CD4-positive, alpha-beta T cell treated with Interleukin-17A for 4 hours (primary cell): Measurements from ENCODE around the gene LGALS1.
"Not testable (repeated sequence)": the region's sequence is repeated elsewhere in the genome, so short reads cannot be mapped to it uniquely, and the experiment has no call there.

ENCODE experiments used
- DNase-seq: peaks from one replicate; pipeline ENCODE4 v3.0.0-alpha.2; 2020; ENCODE audit warnings: mixed read lengths

LGALS1 gene

GRCh38 chr22:37639771-37640590 is 35.5 kb upstream of the LGALS1 start:
- DNase-seq: peak; percentile 47

DNA sequence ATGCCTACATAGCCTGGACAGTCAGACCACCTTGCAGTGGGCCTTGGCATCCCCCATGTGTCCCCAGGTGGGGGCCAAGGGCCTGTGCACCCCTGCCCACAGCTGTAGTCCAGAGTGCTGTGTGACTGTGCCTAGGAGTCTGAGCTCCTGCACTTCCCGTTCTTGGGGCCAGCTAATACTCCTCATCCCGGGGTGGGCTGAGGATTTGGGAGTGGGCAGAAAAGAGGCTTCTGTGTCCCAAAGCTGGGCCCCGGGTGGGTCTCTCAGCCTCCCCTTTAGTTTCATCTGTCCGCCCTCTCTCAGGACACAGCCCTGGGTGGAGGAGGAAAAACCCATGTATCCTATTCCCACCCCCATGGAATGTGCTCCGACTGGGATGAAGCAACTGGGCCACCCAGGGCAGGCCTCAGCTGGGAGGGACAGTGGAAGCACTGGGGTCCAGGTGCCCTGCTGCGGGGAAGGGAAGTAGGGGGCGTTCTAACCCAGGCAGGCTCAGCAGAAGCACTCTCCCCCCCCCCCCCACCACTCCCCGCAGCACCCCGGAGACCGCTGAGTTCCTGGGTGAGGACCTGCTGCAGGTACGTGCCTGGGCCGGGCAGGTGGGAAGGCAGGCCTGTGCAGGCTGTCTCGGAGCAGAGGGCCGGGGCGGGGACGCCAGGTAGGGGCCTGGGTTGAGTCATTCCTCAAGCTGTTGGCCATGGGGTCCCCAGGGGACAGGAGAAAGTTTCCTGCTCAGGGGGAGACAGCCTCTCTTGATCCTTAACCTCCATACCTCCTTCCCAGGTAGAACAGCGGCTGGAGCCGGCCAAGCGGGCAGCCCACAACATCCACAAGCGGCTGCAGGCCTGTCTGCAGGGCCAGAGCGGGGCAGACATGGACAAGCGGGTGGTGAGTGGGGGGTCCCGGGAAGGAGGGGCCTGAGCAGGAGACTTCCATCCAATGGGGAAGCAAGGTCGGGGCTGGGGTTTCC is 34.6 kb upstream of the LGALS1 start:
- DNase-seq: peak; percentile 72

DNA sequence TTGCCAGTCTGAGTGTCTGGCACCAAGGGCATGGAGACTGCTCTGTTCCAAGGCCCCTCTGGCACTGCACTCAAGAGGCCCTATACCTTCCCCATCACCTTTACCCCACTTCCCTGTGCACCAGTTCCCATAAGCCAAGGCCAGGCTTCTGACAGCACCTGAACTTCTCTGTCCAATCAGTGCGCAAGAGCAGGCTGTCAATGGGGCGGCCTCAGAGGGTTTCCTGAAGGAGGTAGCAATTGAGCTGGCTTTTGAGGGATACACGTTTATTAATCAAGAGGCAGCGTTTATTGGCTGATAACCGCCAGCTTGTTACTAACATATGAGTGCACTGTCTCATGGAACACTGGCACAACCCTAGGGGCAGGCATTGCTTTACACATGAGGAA is 33.9 kb upstream of the LGALS1 start:
- DNase-seq: no peak

GRCh38 chr22:37643225-37643847 is 32.1 kb upstream of the LGALS1 start:
- peak; percentile 93 for DNase-seq

DNA sequence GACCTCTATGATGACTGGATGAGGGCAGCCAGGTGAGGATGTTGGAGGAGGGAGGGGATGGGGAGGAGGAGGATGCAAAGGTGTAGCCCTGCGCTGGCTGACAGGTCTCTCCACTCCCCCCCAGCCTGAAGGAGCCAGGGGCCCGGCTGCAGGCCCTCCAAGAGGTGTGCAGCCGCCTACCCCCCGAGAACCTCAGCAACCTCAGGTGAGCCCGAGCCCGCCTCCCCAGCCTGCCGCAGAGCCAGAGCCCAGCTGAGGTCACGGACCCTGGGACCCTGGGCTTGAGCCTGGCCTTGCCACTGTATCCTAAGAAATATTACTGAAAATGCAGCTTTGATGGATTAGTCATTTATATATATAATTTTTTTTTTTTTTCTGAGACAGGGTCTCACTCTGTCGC is 28.1 kb upstream of the LGALS1 start:
- DNase-seq: no peak

GRCh38 chr22:37647928-37648327 is 27.5 kb upstream of the LGALS1 start:
- no peak for DNase-seq

DNA sequence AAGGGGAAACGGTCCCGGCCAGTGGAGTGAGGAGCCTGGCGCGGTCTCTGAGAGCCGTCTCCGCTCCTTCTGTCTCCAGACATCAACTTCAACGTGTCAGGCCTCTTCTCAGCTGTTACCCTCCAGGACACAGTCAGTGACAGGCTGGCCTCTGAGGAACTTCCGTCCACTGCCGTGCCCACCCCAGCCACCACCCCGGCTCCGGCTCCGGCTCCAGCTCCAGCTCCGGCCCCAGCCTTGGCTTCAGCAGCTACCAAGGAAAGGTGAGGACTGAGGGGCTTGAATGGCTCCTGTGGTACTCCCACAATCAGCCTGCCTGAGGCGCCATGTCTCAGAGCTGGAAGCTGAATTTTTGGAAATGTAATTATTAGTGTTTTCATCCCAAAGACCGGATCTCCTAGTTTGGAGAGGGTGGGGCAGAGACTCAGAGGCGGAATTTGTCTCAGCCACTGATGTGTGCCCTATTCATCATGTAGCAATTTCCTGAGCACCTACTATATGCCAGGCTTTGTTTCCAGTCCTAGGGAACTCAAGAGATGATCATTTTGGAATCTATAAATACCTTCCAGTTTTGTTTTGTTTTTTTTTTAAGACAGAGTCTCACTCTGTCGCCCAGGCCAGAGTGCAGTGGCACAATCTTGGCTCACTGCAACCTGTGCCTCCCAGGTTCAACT is 24.8 kb upstream of the LGALS1 start:
- DNase-seq: no peak

DNA sequence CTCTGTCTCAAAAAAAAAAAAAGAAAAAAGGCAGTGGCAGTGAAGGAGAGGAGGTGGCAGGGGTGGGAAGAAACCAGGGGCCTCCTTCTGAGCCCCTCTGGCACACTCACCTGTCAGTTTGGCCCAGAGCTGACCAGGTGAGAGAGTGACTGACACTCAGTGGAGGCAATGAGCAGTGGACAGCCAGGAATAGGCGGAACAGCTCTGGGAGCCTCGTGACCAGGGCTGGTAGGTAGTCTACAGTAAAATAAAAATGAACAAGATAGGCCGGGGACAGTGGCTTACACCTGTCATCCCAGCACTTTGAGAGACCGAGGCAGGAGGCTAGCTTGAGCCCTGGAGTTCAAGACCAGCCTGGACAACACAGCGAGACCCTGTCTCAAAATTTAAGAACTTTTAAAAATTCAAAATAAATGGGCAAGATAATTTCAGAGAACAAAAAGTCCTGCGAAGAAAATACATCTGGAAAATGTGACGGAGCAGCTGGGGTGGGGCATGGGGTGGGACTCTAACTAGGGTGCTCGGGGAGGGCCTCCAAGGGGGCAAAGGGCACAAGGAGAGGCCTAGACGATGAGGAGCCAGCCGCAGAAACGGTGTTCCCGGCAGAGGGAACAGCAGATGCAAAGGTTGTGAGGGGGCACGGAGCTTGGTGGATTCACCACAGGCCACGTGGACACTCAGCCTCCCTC is 20.7 kb upstream of the LGALS1 start:
- DNase-seq: no peak

DNA sequence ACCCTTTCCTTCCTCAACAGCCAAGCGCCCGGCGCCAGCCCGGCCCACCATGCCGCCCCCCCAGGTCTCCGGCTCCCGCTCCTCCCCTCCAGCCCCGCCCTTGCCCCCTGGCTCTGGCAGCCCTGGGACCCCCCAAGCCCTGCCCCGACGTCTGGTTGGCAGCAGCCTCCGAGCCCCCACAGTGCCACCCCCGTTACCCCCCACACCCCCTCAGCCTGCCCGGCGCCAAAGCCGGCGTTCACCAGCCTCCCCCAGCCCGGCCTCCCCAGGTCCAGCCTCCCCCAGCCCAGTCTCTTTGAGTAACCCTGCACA is 20.2 kb upstream of the LGALS1 start:
- no peak for DNase-seq

- DNase-seq: not testable (repeated sequence)
Observed at GRCh38 chr22:37656583-37656982, 18.9 kb upstream of the LGALS1 start.

- no peak for DNase-seq
Observed at GRCh38 chr22:37657590-37658132, 17.8 kb upstream of the LGALS1 start.

DNA sequence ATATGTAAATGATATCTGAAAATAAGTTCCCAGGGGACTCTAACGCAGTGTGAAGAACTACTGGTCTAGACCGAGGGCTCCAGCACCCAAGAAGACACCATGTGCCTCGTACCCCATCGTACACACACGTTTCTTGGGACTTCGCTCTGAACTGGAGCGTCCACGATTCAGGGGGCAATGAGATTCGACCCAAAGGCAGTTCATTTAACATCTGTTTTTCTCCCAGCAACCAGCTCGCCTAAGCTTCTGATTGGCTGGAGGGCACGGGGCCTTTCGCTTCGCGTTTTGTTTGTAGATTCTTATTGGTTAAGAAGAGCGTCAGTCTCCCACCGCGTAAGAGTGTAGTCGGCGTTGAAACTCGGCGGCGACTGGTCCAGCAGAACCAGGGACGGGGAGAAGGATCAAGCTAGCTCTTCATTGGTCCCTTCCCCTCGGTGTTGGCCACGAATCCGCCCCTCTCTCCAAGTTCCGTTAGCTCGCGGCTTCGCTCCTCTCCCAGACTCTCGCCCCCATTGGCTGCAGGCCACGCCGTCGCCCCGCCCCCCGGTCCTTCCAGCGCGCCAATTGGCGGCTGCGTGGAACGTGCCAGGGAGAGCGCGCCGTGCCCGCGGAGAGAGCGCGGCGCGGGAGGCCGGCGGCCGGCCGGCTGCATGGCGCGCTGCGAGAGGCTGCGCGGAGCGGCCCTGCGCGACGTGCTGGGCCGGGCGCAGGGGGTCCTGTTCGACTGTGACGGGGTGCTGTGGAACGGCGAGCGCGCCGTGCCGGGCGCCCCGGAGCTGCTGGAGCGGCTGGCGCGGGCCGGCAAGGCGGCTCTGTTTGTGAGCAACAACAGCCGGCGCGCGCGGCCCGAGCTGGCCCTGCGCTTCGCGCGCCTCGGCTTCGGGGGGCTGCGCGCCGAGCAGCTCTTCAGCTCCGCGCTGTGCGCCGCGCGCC is 17.0 kb upstream of the LGALS1 start, which contains the start of gene PDXP:
Gene PDXP (plus strand): TSS at position 591 of the 933 bp plus-strand sequence. CDS start 60 bp downstream, at position 651.
- peak; percentile 99 for DNase-seq

DNA sequence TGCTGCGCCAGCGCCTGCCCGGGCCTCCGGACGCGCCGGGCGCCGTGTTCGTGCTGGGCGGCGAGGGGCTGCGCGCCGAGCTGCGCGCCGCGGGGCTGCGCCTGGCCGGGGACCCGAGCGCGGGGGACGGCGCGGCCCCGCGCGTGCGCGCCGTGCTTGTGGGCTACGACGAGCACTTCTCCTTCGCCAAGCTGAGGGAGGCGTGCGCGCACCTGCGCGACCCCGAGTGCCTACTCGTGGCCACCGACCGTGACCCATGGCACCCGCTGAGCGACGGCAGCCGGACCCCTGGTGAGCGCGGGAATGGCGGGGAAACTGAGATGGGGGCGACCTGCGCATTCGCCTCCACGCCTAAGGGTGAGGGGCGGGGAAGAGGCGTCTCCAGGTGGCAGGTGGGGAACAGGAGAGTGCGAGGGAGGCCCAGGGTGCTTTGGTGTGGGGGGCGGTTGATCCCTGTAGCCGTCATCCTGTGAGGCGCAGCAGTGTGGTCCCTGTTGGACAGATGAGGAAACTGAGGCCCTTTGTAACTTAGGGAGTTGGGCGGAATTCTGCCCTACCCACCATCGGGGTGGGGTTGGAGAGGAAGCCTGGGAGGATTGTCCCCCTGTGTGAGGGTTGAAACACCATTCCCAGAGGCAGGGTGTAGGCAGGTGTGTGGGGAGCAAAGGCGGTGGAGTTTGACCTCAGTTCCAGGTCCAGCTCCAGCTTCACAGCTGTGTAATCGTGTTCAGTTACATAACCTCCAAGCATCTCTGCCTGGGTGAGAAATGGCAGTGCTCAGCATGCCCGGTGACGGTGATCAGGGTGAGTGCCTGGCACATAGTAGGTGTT is 16.2 kb upstream of the LGALS1 start:
- DNase-seq: peak; percentile 45

DNA sequence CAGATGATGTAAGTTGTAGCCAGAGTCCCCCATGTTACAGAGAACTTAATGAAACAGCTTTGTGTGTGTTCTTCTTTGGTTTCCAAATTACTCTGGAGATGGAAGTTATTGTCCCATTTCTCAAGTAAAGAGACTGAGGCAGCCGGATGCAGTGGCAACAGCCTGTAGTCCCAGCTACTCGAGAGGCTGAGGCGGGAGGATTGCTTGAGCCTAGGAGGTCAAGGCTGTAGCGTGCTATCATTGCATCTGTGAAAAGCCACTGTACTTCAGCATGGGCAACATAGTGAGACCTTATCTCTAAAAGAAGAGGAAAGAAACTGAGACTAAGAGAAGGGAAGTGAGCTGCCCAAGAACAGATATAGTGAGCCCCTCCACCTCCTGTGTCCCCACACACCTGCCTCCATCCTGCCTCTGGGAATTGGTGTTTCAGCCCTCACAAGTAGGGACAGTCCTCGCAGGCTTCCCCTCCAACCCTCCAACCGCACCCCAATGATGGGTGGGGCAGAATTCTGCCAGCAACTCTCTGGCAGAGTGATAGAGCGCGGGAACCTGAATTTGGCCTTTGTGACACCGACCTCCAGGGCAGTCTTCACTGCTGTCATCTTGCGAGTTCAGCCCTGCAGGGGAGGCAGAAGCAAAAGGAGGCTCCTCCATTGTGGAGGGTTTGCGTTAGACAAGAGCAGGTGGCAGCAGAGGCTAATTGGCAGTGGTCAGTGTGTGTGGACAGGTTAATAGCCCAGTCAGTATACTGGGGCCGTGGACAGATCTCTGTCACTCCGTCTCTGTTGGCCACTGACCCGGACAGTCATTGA is 15.3 kb upstream of the LGALS1 start:
- DNase-seq: no peak

DNA sequence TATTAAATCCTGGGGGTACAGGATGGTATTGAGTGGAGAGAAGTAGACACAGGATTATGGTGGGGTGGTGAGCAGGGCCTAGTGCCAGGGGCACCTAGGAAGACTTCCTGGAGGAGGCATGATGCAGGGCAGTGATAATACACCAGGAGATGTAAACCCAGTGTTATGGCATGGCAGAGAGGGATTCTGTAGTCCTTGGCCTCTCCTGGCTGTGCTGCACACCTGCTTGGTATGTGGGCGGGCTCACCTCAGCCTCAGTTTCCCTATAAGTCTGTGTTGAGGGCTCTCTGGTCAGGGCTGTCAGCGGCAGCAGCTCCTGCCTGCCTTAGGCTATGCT is 14.8 kb upstream of the LGALS1 start:
- DNase-seq: no peak

- DNase-seq: peak; percentile 46
Observed at GRCh38 chr22:37661160-37661924, 14.1 kb upstream of the LGALS1 start.

GRCh38 chr22:37662039-37662438 is 13.4 kb upstream of the LGALS1 start:
- no peak for DNase-seq

DNA sequence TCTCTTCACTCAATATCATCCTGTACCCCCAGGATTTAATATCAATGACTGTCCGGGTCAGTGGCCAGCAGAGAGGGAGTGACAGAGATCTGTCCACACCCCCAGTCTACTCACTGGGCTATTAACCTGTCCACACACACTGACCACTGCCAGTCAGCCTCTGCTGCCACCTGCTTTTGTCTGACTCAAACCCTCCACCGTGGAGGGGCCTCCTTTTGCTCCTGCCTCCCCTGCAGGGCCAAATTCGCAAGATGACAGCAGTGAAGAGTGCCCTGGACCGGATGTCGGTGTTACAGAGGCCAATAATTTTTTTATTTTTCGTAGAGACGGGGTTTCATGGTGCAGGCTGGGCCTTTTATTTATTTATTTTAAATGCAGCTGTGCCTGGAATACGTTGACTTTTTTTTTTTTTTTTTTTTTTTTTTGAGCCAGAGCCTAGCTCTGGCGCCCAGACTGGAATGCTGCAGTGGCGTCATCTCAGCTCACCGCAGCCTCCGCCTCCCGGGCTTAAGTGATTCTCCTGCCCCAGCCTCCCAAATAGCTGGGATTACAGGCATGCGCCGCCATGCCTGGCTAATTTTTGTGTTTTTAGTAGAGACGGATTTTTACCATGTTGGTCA is 11.8 kb upstream of the LGALS1 start:
- DNase-seq: no peak
